Measurements from ENCODE around the gene DPY19L2.
"Not testable (repeated sequence)": the region's sequence is repeated elsewhere in the genome, so short reads cannot be mapped to it uniquely, and the experiment has no call there.

- not testable (repeated sequence) for TF ChIP-seq ZNF384, SUZ12, NFRKB (IDR thresholded peaks at IDR 0.05)
Measured at GRCh38 chr12:63680758-63681157, 12.5 kb upstream of the DPY19L2 start.

Measured in HEK293T (cell line).